ENCODE measurements around the gene IQGAP3. TPM values are rescaled to one million over a fixed set of nuclear protein-coding genes. Genes with fewer than 3 reads are reported as not detected.

The IQGAP3 gene
- total and polyA plus RNA-seq, 9 donors = 5.3 to 11.8 (median 8.0) TPM

DNA sequence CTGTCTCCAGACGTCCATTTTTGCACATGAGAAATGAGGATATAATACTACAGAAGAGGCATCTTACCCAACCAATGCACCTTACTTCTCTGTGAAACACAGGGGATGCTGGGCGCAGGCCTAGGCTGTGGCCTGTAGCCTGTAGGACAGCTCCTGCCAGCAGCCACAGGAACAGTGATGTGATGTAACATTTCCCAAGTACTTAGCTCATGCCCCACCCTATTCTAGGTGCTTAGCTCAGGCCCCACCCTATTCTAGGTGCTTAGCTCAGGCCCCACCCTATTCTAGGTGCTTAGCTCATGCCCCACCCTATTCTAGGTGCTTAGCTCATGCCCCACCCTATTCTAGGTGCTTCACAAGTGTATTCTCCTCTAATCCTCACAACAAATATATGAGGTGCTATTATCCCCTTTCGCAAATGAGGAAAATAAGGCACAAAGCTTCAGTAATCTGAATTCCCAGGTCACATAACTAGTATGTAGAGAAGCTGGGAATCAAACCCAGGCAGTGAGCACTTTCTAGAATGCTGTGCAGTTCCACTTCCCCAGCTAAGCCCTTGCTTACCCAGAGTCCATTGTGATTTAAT, 14.6 kb upstream of the IQGAP3 start:
- Histone ChIP-seq H3K4me1 (ENCODE audit: control insufficient read depth, insufficient read depth, low read length) (peaks cover 8% of the 10 kb centered on the region), H3K27me3 (ENCODE audit: control insufficient read depth, insufficient read depth, low read length) (peaks cover 10% of the 10 kb centered on the region), H3K9me3 (replicated peaks; ENCODE audit: control insufficient read depth, low read depth, low read length) (no peaks in the 10 kb centered on the region), H3K27ac (ENCODE audit: low read length) (no peak overlapping the region), H3K36me3 (ENCODE audit: control insufficient read depth, insufficient read depth, low read length) (no peaks in the 10 kb centered on the region), H3K4me3 (ENCODE audit: low read length) (no peak overlapping the region)
- DNase-seq = no peak
- no CpG with 5 or more reads among the region's 3 CpGs for WGBS (ENCODE audit: insufficient coverage)

DNA sequence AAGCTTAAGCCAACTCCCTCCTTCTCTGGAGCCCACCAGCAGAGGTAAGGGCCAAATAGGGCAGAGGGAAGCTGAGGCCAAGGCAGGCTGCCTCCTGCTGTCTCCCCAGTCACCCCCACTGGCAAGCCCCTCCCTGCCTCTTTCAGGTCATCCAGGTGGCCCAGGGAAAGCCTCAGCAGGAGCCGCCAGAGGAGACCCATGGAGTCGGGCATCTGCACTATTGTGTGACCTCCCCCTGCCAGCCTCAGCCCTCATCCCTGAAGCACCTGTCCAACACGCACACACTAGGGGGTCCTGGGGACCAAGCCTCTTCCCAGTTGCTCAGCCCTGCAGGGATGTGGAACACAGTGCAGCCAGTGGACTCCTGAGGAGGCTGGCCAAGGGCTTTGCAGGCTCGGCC, 14.0 kb upstream of the IQGAP3 start:
- no peak for DNase-seq
- Histone ChIP-seq H3K27ac (ENCODE audit: low read length) (no peak overlapping the region), H3K9me3 (replicated peaks; ENCODE audit: control insufficient read depth, low read depth, low read length) (no peaks in the 10 kb centered on the region), H3K4me1 (ENCODE audit: control insufficient read depth, insufficient read depth, low read length) (peaks cover 8% of the 10 kb centered on the region), H3K27me3 (ENCODE audit: control insufficient read depth, insufficient read depth, low read length) (peaks cover 10% of the 10 kb centered on the region), H3K4me3 (ENCODE audit: low read length) (no peak overlapping the region), H3K36me3 (ENCODE audit: control insufficient read depth, insufficient read depth, low read length) (no peaks in the 10 kb centered on the region)
- WGBS (ENCODE audit: insufficient coverage) = 57% methylated on average over 4 of the region's 4 CpGs

DNA sequence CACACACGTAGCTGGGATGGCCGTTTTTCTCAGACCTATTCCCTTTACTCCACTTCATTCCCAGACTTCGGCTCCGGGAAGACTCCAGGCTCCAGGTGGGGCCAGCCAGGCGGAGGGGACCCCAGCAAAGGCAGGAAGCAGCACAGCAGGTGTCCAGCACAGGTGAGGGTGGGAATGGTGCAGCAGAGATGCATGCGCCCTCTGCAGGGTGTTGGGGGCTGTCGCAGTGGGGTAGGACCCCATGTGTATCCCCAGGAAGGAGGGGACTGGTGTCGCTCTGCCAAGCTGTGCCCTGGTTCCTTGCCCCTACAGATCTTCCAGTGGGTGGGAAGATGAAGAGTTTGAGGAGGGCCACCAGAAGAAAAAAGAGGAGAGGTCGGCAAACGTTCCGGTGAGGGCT, 12.4 kb upstream of the IQGAP3 start:
- Histone ChIP-seq H3K4me3 (ENCODE audit: low read length) (no peak overlapping the region), H3K9me3 (replicated peaks; ENCODE audit: control insufficient read depth, low read depth, low read length) (no peaks in the 10 kb centered on the region), H3K36me3 (ENCODE audit: control insufficient read depth, insufficient read depth, low read length) (no peaks in the 10 kb centered on the region), H3K27ac (ENCODE audit: low read length) (no peak overlapping the region), H3K4me1 (ENCODE audit: control insufficient read depth, insufficient read depth, low read length) (peaks cover 5% of the 10 kb centered on the region), H3K27me3 (ENCODE audit: control insufficient read depth, insufficient read depth, low read length) (peaks cover 10% of the 10 kb centered on the region)
- no peak for DNase-seq
- 31% methylated on average over 8 of the region's 11 CpGs for WGBS (ENCODE audit: insufficient coverage)

DNA sequence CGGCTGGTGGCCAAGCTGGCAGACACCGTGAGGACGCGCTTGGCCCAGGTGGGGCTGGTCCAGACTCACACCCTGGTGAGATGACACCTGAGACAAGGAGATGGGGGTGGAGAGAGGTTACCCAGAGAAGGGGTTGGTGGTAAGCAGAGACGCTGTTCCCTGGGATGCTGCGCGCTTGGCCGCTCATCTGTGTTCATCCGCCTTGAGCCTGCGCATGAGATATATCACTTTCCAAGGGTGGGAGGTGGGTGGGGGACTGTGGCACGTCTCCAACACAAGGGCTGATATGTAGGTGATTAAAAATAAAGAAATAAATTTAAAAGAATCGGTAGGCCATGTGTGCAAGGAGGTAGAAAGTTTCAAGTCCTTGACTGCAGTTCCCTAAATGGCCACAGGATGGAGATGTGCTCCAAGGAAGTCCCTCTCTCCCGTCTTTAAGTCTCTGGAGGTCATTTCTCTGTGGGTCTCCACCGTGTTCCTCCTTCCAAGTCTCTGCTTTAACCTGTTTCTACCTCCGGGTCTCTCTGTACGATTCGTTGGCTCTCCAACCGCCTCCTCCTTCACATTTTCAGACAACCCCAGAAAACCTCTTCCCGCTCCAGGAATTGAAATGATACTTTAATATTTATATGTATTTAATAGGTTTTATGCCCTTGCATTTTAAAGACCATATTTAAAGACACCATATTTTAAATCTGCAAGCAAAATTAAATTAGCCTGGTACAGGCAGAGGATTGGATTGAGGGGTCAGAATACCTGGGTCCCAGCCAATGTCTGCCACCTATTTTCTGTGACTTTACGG, 11.7 kb upstream of the IQGAP3 start:
- H3K4me3 ChIP-seq (ENCODE audit: low read length) = no peak overlapping the region
- no peaks in the 10 kb centered on the region for H3K9me3 ChIP-seq (replicated peaks; ENCODE audit: control insufficient read depth, low read depth, low read length)
- no peaks in the 10 kb centered on the region for H3K36me3 ChIP-seq (ENCODE audit: control insufficient read depth, insufficient read depth, low read length)
- peaks cover 5% of the 10 kb centered on the region for H3K4me1 ChIP-seq (ENCODE audit: control insufficient read depth, insufficient read depth, low read length)
- WGBS (ENCODE audit: insufficient coverage) = 52% methylated on average over 10 of the region's 20 CpGs
- peak; percentile 85 for DNase-seq
- H3K27ac ChIP-seq (ENCODE audit: low read length) = no peak overlapping the region
- H3K27me3 ChIP-seq (ENCODE audit: control insufficient read depth, insufficient read depth, low read length) = peaks cover 10% of the 10 kb centered on the region

DNA sequence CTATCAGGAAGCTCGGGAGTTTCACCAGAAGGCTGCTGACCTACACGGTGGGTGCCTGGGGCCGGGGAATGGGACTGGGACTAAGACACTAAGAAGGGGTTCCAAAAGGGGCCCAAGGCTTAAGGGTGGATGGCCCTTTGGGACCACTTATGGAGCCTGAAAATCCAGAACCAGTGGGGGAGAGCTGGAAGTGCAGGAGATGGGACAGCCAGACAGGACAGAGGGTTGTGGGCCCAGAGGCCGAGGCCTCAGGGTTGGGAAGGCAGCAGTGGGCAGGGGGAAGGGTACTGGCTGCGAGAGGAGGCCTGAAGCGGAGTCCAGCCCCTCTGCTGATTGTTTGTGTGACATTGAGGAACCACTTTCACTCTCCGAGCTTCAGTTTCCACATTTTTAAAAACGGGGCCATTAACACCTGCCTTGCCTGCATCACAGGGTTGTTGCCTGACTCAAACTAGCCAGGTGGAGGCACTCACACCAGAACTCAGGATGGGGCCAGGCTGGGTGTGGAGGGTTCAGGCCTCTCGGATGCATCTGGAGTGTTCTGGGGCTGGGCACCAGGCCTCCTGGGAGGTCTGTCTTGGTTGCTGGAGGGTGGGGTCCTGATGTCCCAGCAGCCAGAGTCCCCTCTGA, 10.1 kb upstream of the IQGAP3 start:
- 56% methylated on average over 4 of the region's 9 CpGs for WGBS (ENCODE audit: insufficient coverage)
- Histone ChIP-seq H3K9me3 (replicated peaks; ENCODE audit: control insufficient read depth, low read depth, low read length) (no peaks in the 10 kb centered on the region), H3K4me1 (ENCODE audit: control insufficient read depth, insufficient read depth, low read length) (peaks cover 5% of the 10 kb centered on the region), H3K4me3 (ENCODE audit: low read length) (no peak overlapping the region), H3K36me3 (ENCODE audit: control insufficient read depth, insufficient read depth, low read length) (no peaks in the 10 kb centered on the region), H3K27me3 (ENCODE audit: control insufficient read depth, insufficient read depth, low read length) (peaks cover 10% of the 10 kb centered on the region), H3K27ac (ENCODE audit: low read length) (no peak overlapping the region)
- DNase-seq = no peak

DNA sequence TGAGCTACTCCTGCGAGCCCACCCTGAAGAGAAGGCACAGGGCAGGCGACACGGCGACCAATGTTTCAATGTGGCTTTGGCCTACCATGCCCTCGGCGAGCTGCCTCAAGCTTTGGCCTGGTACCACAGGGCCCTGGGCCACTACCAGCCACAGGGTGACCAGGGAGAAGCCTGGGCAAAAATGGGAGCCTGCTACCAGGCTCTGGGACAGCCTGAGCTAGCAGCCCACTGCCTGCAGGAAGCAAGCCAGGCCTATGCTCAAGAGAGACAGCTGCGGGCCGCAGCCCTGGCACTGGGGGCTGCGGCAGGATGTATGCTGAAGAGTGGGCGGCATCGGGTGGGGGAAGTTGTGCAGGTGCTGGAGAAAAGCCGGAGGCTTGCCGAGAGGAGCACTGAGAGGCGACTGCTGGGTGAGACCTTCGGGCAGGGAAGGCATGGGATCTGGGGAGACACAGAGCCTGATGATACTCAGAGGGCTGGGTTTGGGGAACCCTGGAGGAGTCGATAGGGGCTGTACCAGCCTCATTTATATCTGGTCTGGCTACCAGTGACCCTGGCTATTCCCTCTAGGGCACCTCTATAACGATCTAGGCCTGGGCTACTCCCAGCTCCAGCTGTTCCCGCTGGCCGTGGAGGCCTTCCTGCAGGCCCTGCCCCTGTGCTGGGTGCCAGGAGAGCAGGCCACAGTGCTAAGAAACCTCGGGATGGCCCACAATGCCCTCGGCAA, 9.5 kb upstream of the IQGAP3 start:
- WGBS (ENCODE audit: insufficient coverage) = 76% methylated on average over 19 of the region's 21 CpGs
- Histone ChIP-seq H3K4me1 (ENCODE audit: control insufficient read depth, insufficient read depth, low read length) (peaks cover 5% of the 10 kb centered on the region), H3K27me3 (ENCODE audit: control insufficient read depth, insufficient read depth, low read length) (peaks cover 10% of the 10 kb centered on the region), H3K27ac (ENCODE audit: low read length) (no peak overlapping the region), H3K36me3 (ENCODE audit: control insufficient read depth, insufficient read depth, low read length) (no peaks in the 10 kb centered on the region), H3K9me3 (replicated peaks; ENCODE audit: control insufficient read depth, low read depth, low read length) (no peaks in the 10 kb centered on the region), H3K4me3 (ENCODE audit: low read length) (no peak overlapping the region)
- no peak for DNase-seq

DNA sequence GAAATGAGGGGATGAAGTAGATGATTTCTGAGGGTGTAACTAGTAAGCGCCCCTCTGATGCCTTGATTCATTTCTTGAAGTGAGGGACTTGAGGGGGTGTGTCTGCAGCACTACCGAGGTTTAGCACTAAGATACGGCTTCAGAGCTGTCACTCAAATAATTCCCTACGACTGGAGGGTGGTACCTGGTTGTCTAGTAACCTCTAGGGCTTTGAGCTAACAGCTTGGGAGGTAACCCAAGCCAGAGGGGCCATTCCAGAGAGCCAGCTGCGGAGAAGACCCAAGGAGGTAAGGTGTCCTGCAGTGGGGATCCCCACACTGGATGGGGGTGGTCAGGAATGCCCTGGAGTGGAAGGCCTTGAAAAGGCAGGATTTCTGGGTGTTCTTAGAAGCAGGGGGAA, 7.1 kb upstream of the IQGAP3 start, which contains the start of gene TTC24:
TSS of gene TTC24 (plus strand) at position 252 of the 400 bp plus-strand sequence. CDS start 1,642 bp downstream, outside the sequence.
- 71% methylated on average over 1 of the region's 5 CpGs for WGBS (ENCODE audit: insufficient coverage)
- H3K27me3 ChIP-seq (ENCODE audit: control insufficient read depth, insufficient read depth, low read length) = peaks cover 5% of the 10 kb centered on the region
- DNase-seq = no peak
- H3K27ac ChIP-seq (ENCODE audit: low read length) = no peak within 1 kb of the TSS
- H3K4me3 ChIP-seq (ENCODE audit: low read length) = no peak within 1 kb of the TSS
- H3K4me1 ChIP-seq (ENCODE audit: control insufficient read depth, insufficient read depth, low read length) = peaks cover 5% of the 10 kb centered on the region
- H3K9me3 ChIP-seq (replicated peaks; ENCODE audit: control insufficient read depth, low read depth, low read length) = no peaks in the 10 kb centered on the region
- no peaks in the 10 kb centered on the region for H3K36me3 ChIP-seq (ENCODE audit: control insufficient read depth, insufficient read depth, low read length)

DNA sequence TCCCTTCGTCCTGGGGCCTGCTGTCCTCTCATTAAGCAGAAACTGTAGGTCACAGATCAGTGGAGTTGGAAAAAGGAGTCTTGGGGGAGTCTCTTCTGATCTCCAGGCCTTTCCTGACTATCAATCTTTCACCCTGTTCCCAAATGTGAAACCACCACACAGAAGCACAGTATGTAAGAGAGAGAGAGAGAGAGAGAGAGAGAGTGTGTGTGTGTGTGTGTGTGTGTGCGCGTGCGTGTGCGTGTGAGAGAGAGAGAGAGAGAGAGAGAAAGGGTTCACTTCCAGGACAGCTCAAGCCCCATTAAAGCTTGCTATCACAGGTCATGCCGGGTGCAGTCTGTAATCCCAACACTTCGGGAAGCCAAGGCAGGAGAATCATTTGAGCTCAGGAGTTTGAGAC, 5.7 kb upstream of the IQGAP3 start:
- Histone ChIP-seq H3K4me1 (ENCODE audit: control insufficient read depth, insufficient read depth, low read length) (peaks cover 5% of the 10 kb centered on the region), H3K27me3 (ENCODE audit: control insufficient read depth, insufficient read depth, low read length) (peaks cover 9% of the 10 kb centered on the region), H3K9me3 (replicated peaks; ENCODE audit: control insufficient read depth, low read depth, low read length) (no peaks in the 10 kb centered on the region), H3K4me3 (ENCODE audit: low read length) (no peak overlapping the region), H3K36me3 (ENCODE audit: control insufficient read depth, insufficient read depth, low read length) (no peaks in the 10 kb centered on the region), H3K27ac (ENCODE audit: low read length) (no peak overlapping the region)
- no CpG with 5 or more reads among the region's 7 CpGs for WGBS (ENCODE audit: insufficient coverage)
- DNase-seq = no peak

DNA sequence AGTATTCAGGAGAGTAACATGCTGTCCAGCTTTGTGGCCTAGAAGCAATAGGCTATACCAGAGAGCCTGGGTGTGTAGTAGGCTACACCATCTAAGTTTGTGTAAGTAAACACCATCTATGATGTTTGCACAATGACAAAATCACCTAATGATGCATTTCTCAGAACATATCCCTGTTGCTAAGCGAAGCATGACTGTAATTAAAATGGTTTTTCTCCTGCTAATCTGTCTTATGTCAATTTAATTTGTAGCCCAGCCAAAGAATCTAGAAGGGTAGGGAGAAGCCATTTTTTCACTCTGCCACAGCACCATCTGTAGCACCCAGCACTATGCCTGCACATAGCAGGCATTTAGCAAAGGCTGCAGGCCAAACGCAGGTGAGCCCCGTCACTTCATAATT, 5.2 kb upstream of the IQGAP3 start:
- no peak overlapping the region for H3K27ac ChIP-seq (ENCODE audit: low read length)
- peaks cover 6% of the 10 kb centered on the region for H3K4me1 ChIP-seq (ENCODE audit: control insufficient read depth, insufficient read depth, low read length)
- H3K4me3 ChIP-seq (ENCODE audit: low read length) = no peak overlapping the region
- H3K36me3 ChIP-seq (ENCODE audit: control insufficient read depth, insufficient read depth, low read length) = no peaks in the 10 kb centered on the region
- WGBS (ENCODE audit: insufficient coverage) = 59% methylated on average over 2 of the region's 3 CpGs
- no peak for DNase-seq
- H3K27me3 ChIP-seq (ENCODE audit: control insufficient read depth, insufficient read depth, low read length) = peaks cover 9% of the 10 kb centered on the region
- no peaks in the 10 kb centered on the region for H3K9me3 ChIP-seq (replicated peaks; ENCODE audit: control insufficient read depth, low read depth, low read length)
